GM21529 (cell line): ENCODE results near the gene ASCL3.
"Not testable (repeated sequence)": the region's sequence is repeated elsewhere in the genome, so short reads cannot be mapped to it uniquely, and the experiment has no call there.

ENCODE experiments used
- ATAC-seq: cut with Tn5 transposase; IDR thresholded peaks from one replicate; pipeline ENCODE4 v1.9.1; 2021; ENCODE audit not compliant: unreplicated experiment

The ASCL3 gene

GRCh38 chr11:8911029-8911823, 31.6 kb downstream of the ASCL3 start, which contains the start of gene AKIP1:
Gene AKIP1, plus strand, starts transcription at chr11:8911189. Its CDS starts 261 bp downstream, at chr11:8911450.
- peak; percentile 80 for ATAC-seq

GRCh38 chr11:8910649-8911026, 32.2 kb downstream of the ASCL3 start:
- ATAC-seq, result peak; percentile 19

GRCh38 chr11:8908099-8908498, 34.7 kb downstream of the ASCL3 start:
- no peak for ATAC-seq

- no peak for ATAC-seq
Measured at GRCh38 chr11:8907116-8907515, 35.7 kb downstream of the ASCL3 start.

- no peak for ATAC-seq
Measured at GRCh38 chr11:8905528-8906165, 37.2 kb downstream of the ASCL3 start.

- ATAC-seq, result no peak
Measured at GRCh38 chr11:8899119-8899753, 43.6 kb downstream of the ASCL3 start.

- ATAC-seq, result not testable (repeated sequence)
Measured at GRCh38 chr11:8891185-8891584, 51.6 kb downstream of the ASCL3 start.
